HAP-1 (cell line): Measurements from ENCODE around the gene LRRC27.
A peak's percentile ranks its signal among the peaks of the same experiment; 100 is the strongest.
"Not testable (repeated sequence)": the region's sequence is repeated elsewhere in the genome, so short reads cannot be mapped to it uniquely, and the experiment has no call there.

Source experiments
- DNase-seq, 2 experiments: peaks; one replicate each; pipeline ENCODE4 v3.0.0-alpha.2; 2016 to 2020; ENCODE audit warnings: low spot score in 2 of 2
- H3K27me3 ChIP-seq: fragments of 250-450 bp; sonication (Bioruptor Pico); 2 replicates; pipeline ENCODE4 v1.5.1; 2020; ENCODE audit warnings: low read depth, mild to moderate bottlenecking, moderate library complexity
- H3K36me3 ChIP-seq: fragments of 250-450 bp; sonication (Bioruptor Pico); replicated peaks from 2 replicates; pipeline ENCODE4 v1.5.1; 2020; ENCODE audit warnings: mild to moderate bottlenecking
- H3K4me1 ChIP-seq: fragments of 250-450 bp; sonication (Bioruptor Pico); 2 replicates; pipeline ENCODE4 v1.5.1; 2020; ENCODE audit warnings: mild to moderate bottlenecking
- H3K4me3 ChIP-seq: fragments of 250-450 bp; sonication (Bioruptor Pico); 2 replicates; pipeline ENCODE4 v1.5.1; 2020; ENCODE audit warnings: mild to moderate bottlenecking, moderate library complexity
- H3K9me3 ChIP-seq: fragments of 250-450 bp; sonication (Bioruptor Pico); 2 replicates; pipeline ENCODE4 v1.5.1; 2020; ENCODE audit warnings: mild to moderate bottlenecking, moderate library complexity
- in situ Hi-C: fragments of 300-500 bp; cut with MboI; formaldehyde crosslinking; loops from 3 replicates; pipeline ENCODE4 v1.14.3; 2020; ENCODE audit warnings: low sequenced_read_pairs, inconsistent platforms, mixed read lengths

The LRRC27 gene

GRCh38 chr10:132332433-132332754 lies 401 bp downstream of the LRRC27 start:
- in situ Hi-C loops: no loop called here

GRCh38 chr10:132333386-132333785 lies 1.4 kb downstream of the LRRC27 start:
- Histone ChIP-seq H3K36me3 (peaks cover 10% of the 10 kb centered on the region), H3K4me3 (no peak overlapping the region), H3K4me1 (peaks cover 33% of the 10 kb centered on the region), H3K9me3 (no peaks in the 10 kb centered on the region), H3K27me3 (no peaks in the 10 kb centered on the region)
- DNase-seq: no peak
- in situ Hi-C loops: no loop called here

More at GRCh38 chr10:132332433-132332754, 401 bp downstream of the LRRC27 start:
- Histone ChIP-seq H3K4me1 (peaks cover 31% of the 10 kb centered on the region), H3K27me3 (no peaks in the 10 kb centered on the region), H3K4me3 (peak overlapping the region; percentile 76), H3K9me3 (no peaks in the 10 kb centered on the region), H3K36me3 (peaks cover 13% of the 10 kb centered on the region)
- DNase-seq: no peak

- Histone ChIP-seq H3K36me3 (no peaks in the 10 kb centered on the region), H3K4me1 (peaks cover 31% of the 10 kb centered on the region), H3K9me3 (no peaks in the 10 kb centered on the region), H3K4me3 (peak overlapping the region; percentile 24), H3K27me3 (no peaks in the 10 kb centered on the region)
- DNase-seq: no peak
- in situ Hi-C loops: no loop called here
Measured at GRCh38 chr10:132334631-132335188, 2.7 kb downstream of the LRRC27 start.

GRCh38 chr10:132335189-132336063 lies 3.4 kb downstream of the LRRC27 start:
- Histone ChIP-seq H3K4me1 (peaks cover 31% of the 10 kb centered on the region), H3K36me3 (no peaks in the 10 kb centered on the region), H3K9me3 (no peaks in the 10 kb centered on the region), H3K4me3 (peak overlapping the region; percentile 24), H3K27me3 (no peaks in the 10 kb centered on the region)
- in situ Hi-C loops: no loop called here
- peak; percentile 95 to 98 for DNase-seq

GRCh38 chr10:132336064-132336746 lies 4.2 kb downstream of the LRRC27 start:
- Histone ChIP-seq H3K27me3 (no peaks in the 10 kb centered on the region), H3K9me3 (no peaks in the 10 kb centered on the region), H3K4me1 (peaks cover 31% of the 10 kb centered on the region), H3K36me3 (no peaks in the 10 kb centered on the region), H3K4me3 (peak overlapping the region; percentile 16)
- DNase-seq: peak in 1 of 2 experiments; percentile 36
- in situ Hi-C loops: no loop called here

- in situ Hi-C loops: no loop called here
- Histone ChIP-seq H3K36me3 (no peaks in the 10 kb centered on the region), H3K4me3 (peak overlapping the region; percentile 22)
Measured at GRCh38 chr10:132336919-132337407, 5.0 kb downstream of the LRRC27 start.

GRCh38 chr10:132337854-132338253 lies 5.9 kb downstream of the LRRC27 start:
- H3K4me1 ChIP-seq: peaks cover 25% of the 10 kb centered on the region
- H3K36me3 ChIP-seq, H3K27me3 ChIP-seq, DNase-seq, in situ Hi-C loops, H3K9me3 ChIP-seq, H3K4me3 ChIP-seq: not testable (repeated sequence)

More at GRCh38 chr10:132336919-132337407, 5.0 kb downstream of the LRRC27 start:
- Histone ChIP-seq H3K27me3 (no peaks in the 10 kb centered on the region), H3K9me3 (no peaks in the 10 kb centered on the region), H3K4me1 (peaks cover 31% of the 10 kb centered on the region)
- DNase-seq: peak; percentile 20 to 53

GRCh38 chr10:132338876-132339275 lies 6.9 kb downstream of the LRRC27 start:
- Histone ChIP-seq H3K9me3 (no peaks in the 10 kb centered on the region), H3K4me1 (peaks cover 25% of the 10 kb centered on the region), H3K4me3 (no peak overlapping the region), H3K36me3 (no peaks in the 10 kb centered on the region), H3K27me3 (no peaks in the 10 kb centered on the region)
- DNase-seq: no peak
- in situ Hi-C loops: no loop called here

- H3K27me3 ChIP-seq: no peaks in the 10 kb centered on the region
- H3K9me3 ChIP-seq: no peaks in the 10 kb centered on the region
- no peak overlapping the region for H3K4me3 ChIP-seq
- H3K36me3 ChIP-seq: no peaks in the 10 kb centered on the region
- H3K4me1 ChIP-seq: peaks cover 25% of the 10 kb centered on the region
- no peak for DNase-seq
- in situ Hi-C loops: no loop called here
Measured at GRCh38 chr10:132339276-132339675, 7.3 kb downstream of the LRRC27 start.

- H3K9me3 ChIP-seq: no peaks in the 10 kb centered on the region
- no peaks in the 10 kb centered on the region for H3K36me3 ChIP-seq
- H3K4me3 ChIP-seq: no peak overlapping the region
- no peak for DNase-seq
- H3K27me3 ChIP-seq: no peaks in the 10 kb centered on the region
- H3K4me1 ChIP-seq: peaks cover 16% of the 10 kb centered on the region
- in situ Hi-C loops: no loop called here
Measured at GRCh38 chr10:132341017-132341416, 9.0 kb downstream of the LRRC27 start.

GRCh38 chr10:132341781-132342180 lies 9.8 kb downstream of the LRRC27 start:
- DNase-seq: no peak
- in situ Hi-C loops: no loop called here
- Histone ChIP-seq H3K4me1 (peaks cover 8% of the 10 kb centered on the region), H3K4me3 (no peak overlapping the region), H3K27me3 (no peaks in the 10 kb centered on the region), H3K9me3 (no peaks in the 10 kb centered on the region), H3K36me3 (no peaks in the 10 kb centered on the region)

- no peak overlapping the region for H3K4me3 ChIP-seq
- peaks cover under 1% of the 10 kb centered on the region; the same call in 1 of the 2 replicates for H3K4me1 ChIP-seq
- H3K36me3 ChIP-seq: no peaks in the 10 kb centered on the region
- in situ Hi-C loops: no loop called here
- no peaks in the 10 kb centered on the region for H3K9me3 ChIP-seq
- DNase-seq: no peak
- no peaks in the 10 kb centered on the region for H3K27me3 ChIP-seq
Measured at GRCh38 chr10:132342553-132342952, 10.6 kb downstream of the LRRC27 start.

GRCh38 chr10:132344386-132344785 lies 12.4 kb downstream of the LRRC27 start:
- in situ Hi-C loops: no loop called here
- no peaks in the 10 kb centered on the region for H3K27me3 ChIP-seq
- no peak for DNase-seq

GRCh38 chr10:132345345-132345744 lies 13.4 kb downstream of the LRRC27 start:
- no peak overlapping the region for H3K4me3 ChIP-seq
- in situ Hi-C loops: no loop called here
- H3K36me3 ChIP-seq: no peaks in the 10 kb centered on the region

More at GRCh38 chr10:132344386-132344785, 12.4 kb downstream of the LRRC27 start:
- H3K4me3 ChIP-seq: no peak overlapping the region
- no peaks in the 10 kb centered on the region for H3K4me1 ChIP-seq
- H3K36me3 ChIP-seq: no peaks in the 10 kb centered on the region
- no peaks in the 10 kb centered on the region for H3K9me3 ChIP-seq

More at GRCh38 chr10:132345345-132345744, 13.4 kb downstream of the LRRC27 start:
- no peaks in the 10 kb centered on the region for H3K9me3 ChIP-seq
- H3K4me1 ChIP-seq: no peaks in the 10 kb centered on the region
- no peaks in the 10 kb centered on the region for H3K27me3 ChIP-seq
- no peak for DNase-seq
